Neural crest cell (in vitro differentiated cells): ENCODE measurements around the gene SLC22A8. TPM values are rescaled to one million over a fixed set of nuclear protein-coding genes. Genes with fewer than 3 reads are reported as not detected.

Experiments used
- DNase-seq: peaks from one replicate; pipeline ENCODE4 v3.0.0; 2021; ENCODE audit warnings: low read depth, mixed read lengths, low spot score
- H3K27ac Mint-ChIP-seq: one replicate; pipeline ENCODE4 v1.8.0; 2021; ENCODE audit warnings: mild to moderate bottlenecking, mixed read lengths; ENCODE audit not compliant: unreplicated experiment
- H3K27me3 Mint-ChIP-seq: 2 replicates; pipeline ENCODE4 v1.8.0; 2021; ENCODE audit warnings: low read depth, mild to moderate bottlenecking, mixed read lengths
- H3K36me3 Mint-ChIP-seq: 2 replicates; pipeline ENCODE4 v1.8.0; 2021; ENCODE audit warnings: low read depth, mild to moderate bottlenecking, mixed read lengths
- H3K4me1 Mint-ChIP-seq: 2 replicates; pipeline ENCODE4 v1.8.0; 2021; ENCODE audit warnings: mixed read lengths
- H3K4me3 Mint-ChIP-seq: one replicate; pipeline ENCODE4 v1.8.0; 2021; ENCODE audit warnings: mild to moderate bottlenecking, mixed read lengths
- H3K9me3 Mint-ChIP-seq: 2 replicates; pipeline ENCODE4 v1.8.0; 2021; ENCODE audit warnings: mixed read lengths
- total RNA-seq: library from RNA; stranded (reverse); gene quantifications from 2 replicates; pipeline ENCODE4 v1.2.1, GENCODE V29; 2021
- TF ChIP-seq, protein P1 (sequence below): fragments of 200-600 bp; sonication (generic); conservative IDR thresholded peaks from 2 replicates; pipeline ENCODE4 v1.5.0; 2021; ENCODE audit warnings: antibody characterized with exemption, mild to moderate bottlenecking

SLC22A8 gene
- total RNA-seq, 1 donor from 2014 or later, result not detected

DNA sequence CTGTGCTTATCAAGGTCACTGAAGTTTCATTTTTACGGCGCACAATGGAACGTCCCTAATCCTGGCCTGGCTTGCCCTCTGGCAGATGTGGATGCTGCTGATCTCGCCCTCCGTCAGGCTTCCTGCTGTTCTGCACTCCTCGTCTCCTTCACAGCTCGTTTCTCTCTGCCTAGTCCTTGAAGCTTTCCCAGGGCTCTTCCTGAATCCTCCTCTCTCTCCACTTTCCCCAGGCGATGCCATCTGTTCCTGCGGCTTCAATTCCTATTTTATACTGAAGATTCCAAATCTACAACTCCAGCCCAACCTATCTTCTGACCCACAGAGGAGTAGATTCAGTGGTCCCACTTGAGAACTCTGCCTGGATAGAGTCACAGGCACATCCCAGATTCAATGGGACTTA lies 14.2 kb downstream of the SLC22A8 start:
- TF ChIP-seq, protein P1, sequence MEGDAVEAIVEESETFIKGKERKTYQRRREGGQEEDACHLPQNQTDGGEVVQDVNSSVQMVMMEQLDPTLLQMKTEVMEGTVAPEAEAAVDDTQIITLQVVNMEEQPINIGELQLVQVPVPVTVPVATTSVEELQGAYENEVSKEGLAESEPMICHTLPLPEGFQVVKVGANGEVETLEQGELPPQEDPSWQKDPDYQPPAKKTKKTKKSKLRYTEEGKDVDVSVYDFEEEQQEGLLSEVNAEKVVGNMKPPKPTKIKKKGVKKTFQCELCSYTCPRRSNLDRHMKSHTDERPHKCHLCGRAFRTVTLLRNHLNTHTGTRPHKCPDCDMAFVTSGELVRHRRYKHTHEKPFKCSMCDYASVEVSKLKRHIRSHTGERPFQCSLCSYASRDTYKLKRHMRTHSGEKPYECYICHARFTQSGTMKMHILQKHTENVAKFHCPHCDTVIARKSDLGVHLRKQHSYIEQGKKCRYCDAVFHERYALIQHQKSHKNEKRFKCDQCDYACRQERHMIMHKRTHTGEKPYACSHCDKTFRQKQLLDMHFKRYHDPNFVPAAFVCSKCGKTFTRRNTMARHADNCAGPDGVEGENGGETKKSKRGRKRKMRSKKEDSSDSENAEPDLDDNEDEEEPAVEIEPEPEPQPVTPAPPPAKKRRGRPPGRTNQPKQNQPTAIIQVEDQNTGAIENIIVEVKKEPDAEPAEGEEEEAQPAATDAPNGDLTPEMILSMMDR, result no peak
- H3K27ac Mint-ChIP-seq, result peak overlapping the region; percentile 30

DNA sequence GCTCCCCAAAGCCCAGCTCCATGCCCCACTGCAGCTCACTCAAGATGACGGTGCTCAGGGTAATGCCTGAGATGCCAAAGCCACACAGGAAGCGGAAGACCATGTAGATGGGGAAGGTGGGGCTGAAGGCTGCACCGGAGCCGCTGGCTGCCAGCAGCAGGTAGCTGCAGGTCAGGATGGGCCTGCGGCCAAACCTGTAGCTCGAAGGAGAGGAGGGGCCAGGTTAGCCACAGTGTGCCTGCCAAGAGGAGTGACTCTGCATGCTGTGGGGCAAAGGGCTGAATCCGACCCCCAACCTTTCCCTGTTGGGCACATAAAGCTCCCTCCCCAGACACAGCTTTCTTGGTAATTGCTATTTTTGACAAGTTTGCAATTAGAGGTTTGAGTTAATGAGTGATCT lies 16.0 kb downstream of the SLC22A8 start:
- no peaks in the 10 kb centered on the region for H3K27me3 Mint-ChIP-seq
- no peaks in the 10 kb centered on the region for H3K4me1 Mint-ChIP-seq
- no peak overlapping the region for H3K27ac Mint-ChIP-seq
- H3K4me3 Mint-ChIP-seq, result no peak overlapping the region
- DNase-seq, result no peak
- TF ChIP-seq, protein P1, result no peak
- no peaks in the 10 kb centered on the region for H3K36me3 Mint-ChIP-seq
- H3K9me3 Mint-ChIP-seq, result no peaks in the 10 kb centered on the region

More for the DNA sequence above, 14.2 kb downstream of the SLC22A8 start:
- DNase-seq, result no peak
- Mint-ChIP-seq H3K9me3 (no peaks in the 10 kb centered on the region), H3K27me3 (no peaks in the 10 kb centered on the region), H3K36me3 (no peaks in the 10 kb centered on the region), H3K4me1 (no peaks in the 10 kb centered on the region), H3K4me3 (no peak overlapping the region)

DNA sequence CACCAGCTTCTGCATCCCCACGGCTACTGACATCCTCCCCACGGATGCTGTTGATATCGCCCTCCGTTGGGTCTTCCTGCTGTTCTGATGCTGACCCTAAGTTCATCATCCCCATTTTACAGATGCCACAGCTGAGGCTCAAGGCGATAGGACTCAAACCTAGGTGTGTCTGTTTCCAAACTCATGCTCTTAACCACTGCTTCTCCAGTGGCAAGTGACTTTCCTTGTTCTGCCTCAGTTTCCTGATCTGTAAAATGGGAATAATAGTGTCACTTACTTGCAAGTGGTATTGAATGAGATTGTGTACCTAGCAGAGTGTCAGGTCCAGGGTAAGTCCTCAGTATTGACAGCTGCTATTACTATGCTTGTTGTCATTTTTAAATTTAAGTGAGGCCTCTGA lies 16.5 kb downstream of the SLC22A8 start:
- Mint-ChIP-seq H3K36me3 (no peaks in the 10 kb centered on the region), H3K27me3 (no peaks in the 10 kb centered on the region), H3K9me3 (no peaks in the 10 kb centered on the region), H3K27ac (no peak overlapping the region), H3K4me1 (no peaks in the 10 kb centered on the region), H3K4me3 (no peak overlapping the region)
- DNase-seq, result no peak
- TF ChIP-seq, protein P1, result no peak

DNA sequence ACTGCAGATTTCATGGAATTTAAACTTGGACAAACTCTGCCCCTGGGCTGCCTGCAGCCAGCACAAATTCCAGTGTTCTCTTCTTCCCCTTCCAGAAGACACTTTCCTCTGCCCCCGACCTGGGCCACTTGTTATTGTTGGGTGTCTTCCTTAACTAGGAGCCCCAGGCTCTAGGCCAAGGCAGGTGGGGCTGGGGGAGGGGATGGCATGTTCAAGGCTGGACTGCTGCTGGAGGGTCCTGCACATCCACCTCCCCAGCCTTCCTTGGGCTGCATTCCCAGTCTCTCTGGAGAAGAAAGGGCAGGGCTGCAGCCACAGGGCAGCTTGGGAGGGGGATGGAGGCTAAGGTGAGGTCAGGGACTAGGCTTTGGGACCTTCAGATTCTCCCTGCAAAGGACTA lies 19.4 kb downstream of the SLC22A8 start:
- H3K4me3 Mint-ChIP-seq, result no peak overlapping the region
- no peak for DNase-seq
- H3K27me3 Mint-ChIP-seq, result peaks cover 4% of the 10 kb centered on the region
- TF ChIP-seq, protein P1, result no peak
- no peaks in the 10 kb centered on the region for H3K9me3 Mint-ChIP-seq
- H3K36me3 Mint-ChIP-seq, result no peaks in the 10 kb centered on the region
- H3K27ac Mint-ChIP-seq, result no peak overlapping the region
- H3K4me1 Mint-ChIP-seq, result no peaks in the 10 kb centered on the region

DNA sequence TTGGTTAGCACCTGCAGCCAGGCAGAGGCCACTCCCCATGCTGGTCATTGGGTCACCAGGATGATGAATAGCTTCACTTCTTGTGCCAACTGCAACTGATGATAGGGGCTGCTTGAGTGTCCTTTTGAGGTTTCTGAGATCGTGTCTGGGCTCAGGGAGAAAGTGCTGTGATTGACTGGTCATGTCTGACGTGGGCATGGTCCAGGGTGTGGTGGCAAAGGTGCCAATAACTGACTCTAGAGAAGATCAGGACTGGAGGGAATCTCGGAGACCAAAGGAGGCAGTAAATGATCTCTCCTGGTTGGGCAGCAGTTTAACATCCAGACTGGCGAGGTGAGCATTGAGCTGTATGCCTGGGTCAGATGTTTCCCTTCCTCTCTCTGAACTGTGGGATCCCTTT lies 20.9 kb downstream of the SLC22A8 start:
- TF ChIP-seq, protein P1, result no peak
- H3K27me3 Mint-ChIP-seq, result peaks cover 4% of the 10 kb centered on the region
- H3K4me1 Mint-ChIP-seq, result no peaks in the 10 kb centered on the region
- H3K27ac Mint-ChIP-seq, result no peak overlapping the region
- no peak for DNase-seq
- no peaks in the 10 kb centered on the region for H3K36me3 Mint-ChIP-seq
- no peaks in the 10 kb centered on the region for H3K9me3 Mint-ChIP-seq
- H3K4me3 Mint-ChIP-seq, result no peak overlapping the region

DNA sequence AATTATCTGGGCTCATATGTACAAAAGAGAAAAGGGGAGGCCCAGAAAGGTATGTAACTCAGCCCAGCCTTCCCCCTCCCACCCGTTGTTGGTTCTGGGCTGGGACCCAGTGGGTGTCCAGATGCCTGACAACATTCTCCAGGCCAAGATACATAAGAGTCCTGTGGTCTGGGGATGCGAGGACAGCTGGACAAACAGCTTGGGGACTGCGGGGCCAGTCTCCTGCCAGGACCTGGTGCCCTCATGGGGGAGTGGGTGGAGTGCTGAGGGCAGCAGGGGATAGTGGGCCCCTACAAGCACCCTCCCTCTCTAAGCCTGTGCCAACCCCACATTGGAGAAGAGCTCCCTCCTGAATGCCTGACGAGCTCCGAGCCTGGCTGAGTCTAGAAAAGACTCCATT lies 27.4 kb downstream of the SLC22A8 start:
- H3K36me3 Mint-ChIP-seq, result no peaks in the 10 kb centered on the region
- no peak for DNase-seq
- H3K4me3 Mint-ChIP-seq, result no peak overlapping the region
- TF ChIP-seq, protein P1, result no peak
- H3K4me1 Mint-ChIP-seq, result peaks cover 10% of the 10 kb centered on the region
- no peaks in the 10 kb centered on the region for H3K9me3 Mint-ChIP-seq
- no peak overlapping the region for H3K27ac Mint-ChIP-seq
- H3K27me3 Mint-ChIP-seq, result peaks cover 4% of the 10 kb centered on the region
